HAP-1 (cell line): ENCODE results near the gene MYO18B.

Source experiments
- DNase-seq, 2 experiments: peaks; one replicate each; pipeline ENCODE4 v3.0.0-alpha.2; 2016 to 2020; ENCODE audit warnings: low spot score in 2 of 2
- H3K27me3 ChIP-seq: fragments of 250-450 bp; sonication (Bioruptor Pico); 2 replicates; pipeline ENCODE4 v1.5.1; 2020; ENCODE audit warnings: low read depth, mild to moderate bottlenecking, moderate library complexity
- H3K36me3 ChIP-seq: fragments of 250-450 bp; sonication (Bioruptor Pico); replicated peaks from 2 replicates; pipeline ENCODE4 v1.5.1; 2020; ENCODE audit warnings: mild to moderate bottlenecking
- H3K4me1 ChIP-seq: fragments of 250-450 bp; sonication (Bioruptor Pico); 2 replicates; pipeline ENCODE4 v1.5.1; 2020; ENCODE audit warnings: mild to moderate bottlenecking
- H3K4me3 ChIP-seq: fragments of 250-450 bp; sonication (Bioruptor Pico); 2 replicates; pipeline ENCODE4 v1.5.1; 2020; ENCODE audit warnings: mild to moderate bottlenecking, moderate library complexity
- H3K9me3 ChIP-seq: fragments of 250-450 bp; sonication (Bioruptor Pico); 2 replicates; pipeline ENCODE4 v1.5.1; 2020; ENCODE audit warnings: mild to moderate bottlenecking, moderate library complexity
- in situ Hi-C: fragments of 300-500 bp; cut with MboI; formaldehyde crosslinking; loops from 3 replicates; pipeline ENCODE4 v1.14.3; 2020; ENCODE audit warnings: low sequenced_read_pairs, inconsistent platforms, mixed read lengths

The MYO18B gene

DNA sequence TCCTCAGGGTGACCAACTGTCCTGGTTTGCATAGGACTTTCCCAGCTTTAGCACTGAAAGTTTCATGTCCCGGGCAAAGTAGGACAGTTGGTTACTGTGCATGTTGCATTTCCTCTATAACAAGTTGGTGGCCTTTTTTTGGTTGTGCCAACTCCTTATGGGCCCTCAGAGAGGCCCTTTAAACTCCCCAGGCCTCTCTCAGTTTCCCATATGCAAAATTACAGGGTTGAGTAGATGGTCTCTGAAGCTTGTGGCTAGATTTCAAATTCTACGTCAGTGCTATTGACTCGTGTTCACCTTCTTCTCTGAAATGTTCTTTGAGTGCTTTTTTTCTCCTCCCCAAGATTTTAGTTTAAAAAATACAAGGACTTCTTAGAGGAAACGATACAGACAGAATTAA lies 92.5 kb downstream of the MYO18B start:
- DNase-seq, result no peak
- in situ Hi-C loops, result no loop called here
- H3K4me1 ChIP-seq, result no peaks in the 10 kb centered on the region
- H3K36me3 ChIP-seq, result no peaks in the 10 kb centered on the region
- no peaks in the 10 kb centered on the region for H3K27me3 ChIP-seq
- H3K9me3 ChIP-seq, result no peaks in the 10 kb centered on the region
- no peak overlapping the region for H3K4me3 ChIP-seq

DNA sequence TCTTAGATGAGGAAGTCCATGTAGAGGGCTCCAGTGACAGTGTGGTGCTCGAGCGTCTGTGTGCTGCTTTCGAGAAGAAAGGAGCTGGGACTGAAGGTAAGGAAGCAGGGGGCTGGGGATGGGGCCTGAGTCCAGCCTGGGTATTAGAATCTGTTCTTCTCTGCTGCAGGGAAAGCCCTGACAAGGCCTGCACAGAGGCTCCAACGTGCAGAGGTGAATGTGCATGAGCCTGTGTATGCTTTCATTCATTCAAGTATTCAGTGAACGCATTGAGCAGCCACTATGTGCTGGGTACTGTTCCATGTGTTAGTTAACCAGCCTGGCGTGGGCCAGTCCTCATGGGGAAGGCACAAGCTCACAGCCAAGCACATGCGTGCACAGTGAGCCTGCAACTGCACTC lies 93.4 kb downstream of the MYO18B start:
- in situ Hi-C loops, result no loop called here
- Histone ChIP-seq H3K4me3 (no peak overlapping the region), H3K36me3 (no peaks in the 10 kb centered on the region), H3K4me1 (no peaks in the 10 kb centered on the region), H3K9me3 (no peaks in the 10 kb centered on the region), H3K27me3 (no peaks in the 10 kb centered on the region)
- no peak for DNase-seq

GRCh38 chr22:25837288-25837900 lies 95.4 kb downstream of the MYO18B start:
- H3K36me3 ChIP-seq, result no peaks in the 10 kb centered on the region
- in situ Hi-C loops, result no loop called here
- no peak for DNase-seq

DNA sequence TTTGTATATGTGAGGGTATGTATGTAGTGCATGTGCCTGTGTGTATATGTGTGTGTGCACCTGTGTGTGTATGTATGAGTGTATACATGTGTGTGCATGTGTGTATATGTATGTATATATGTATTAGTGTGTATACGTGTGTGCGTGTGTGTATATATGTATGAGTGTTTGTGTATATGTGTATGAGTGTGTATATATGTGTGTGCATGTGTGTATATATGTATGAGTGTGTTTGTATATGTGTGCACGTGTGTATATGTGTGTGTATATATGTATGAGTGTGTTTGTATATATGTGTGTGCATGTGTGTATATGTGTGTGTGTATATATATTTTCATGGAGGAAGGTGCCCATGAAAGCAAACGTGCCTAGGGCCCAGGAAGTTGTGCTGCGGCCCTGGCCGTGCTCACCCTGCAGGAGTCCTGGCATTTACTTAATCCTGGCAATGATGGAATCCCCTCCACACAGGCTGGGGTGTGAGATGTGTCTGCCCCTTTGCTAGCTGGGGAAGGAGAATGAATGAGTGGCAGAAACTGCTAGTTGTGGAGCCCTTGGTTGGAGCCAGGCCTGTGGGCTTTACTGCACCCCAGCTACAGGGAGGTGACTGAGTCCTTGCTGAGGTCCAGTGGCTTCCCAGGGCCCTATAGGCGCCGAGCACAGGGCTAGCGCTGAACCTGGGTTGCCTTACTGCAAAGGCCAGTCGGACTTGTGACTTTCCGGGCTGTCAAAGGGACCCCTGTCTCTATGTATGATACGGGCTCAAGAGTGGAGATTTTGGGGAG lies 97.2 kb downstream of the MYO18B start:
- DNase-seq, result no peak
- H3K9me3 ChIP-seq, result no peaks in the 10 kb centered on the region
- no peak overlapping the region for H3K4me3 ChIP-seq
- H3K4me1 ChIP-seq, result no peaks in the 10 kb centered on the region
- 0 out of 2 replicates have a peak, but pooled peaks cover 2% of the 10 kb centered on the region for H3K27me3 ChIP-seq
- no peaks in the 10 kb centered on the region for H3K36me3 ChIP-seq
- in situ Hi-C loops, result no loop called here

More at GRCh38 chr22:25837288-25837900, 95.4 kb downstream of the MYO18B start:
- Histone ChIP-seq H3K4me1 (no peaks in the 10 kb centered on the region), H3K27me3 (no peaks in the 10 kb centered on the region), H3K4me3 (no peak overlapping the region), H3K9me3 (no peaks in the 10 kb centered on the region)

GRCh38 chr22:25839755-25840154 lies 97.8 kb downstream of the MYO18B start:
- H3K4me3 ChIP-seq, result no peak overlapping the region
- H3K36me3 ChIP-seq, result no peaks in the 10 kb centered on the region
- H3K27me3 ChIP-seq, result 0 out of 2 replicates have a peak, but pooled peaks cover 2% of the 10 kb centered on the region
- H3K9me3 ChIP-seq, result no peaks in the 10 kb centered on the region
- in situ Hi-C loops, result no loop called here
- no peaks in the 10 kb centered on the region for H3K4me1 ChIP-seq
- no peak for DNase-seq

- in situ Hi-C loops, result no loop called here
- no peaks in the 10 kb centered on the region for H3K36me3 ChIP-seq
- H3K4me1 ChIP-seq, result no peaks in the 10 kb centered on the region
Measured at GRCh38 chr22:25840167-25840566, 98.2 kb downstream of the MYO18B start.

GRCh38 chr22:25840891-25841290 lies 98.9 kb downstream of the MYO18B start:
- DNase-seq, result no peak
- Histone ChIP-seq H3K27me3 (0 out of 2 replicates have a peak, but pooled peaks cover 2% of the 10 kb centered on the region), H3K36me3 (no peaks in the 10 kb centered on the region), H3K4me3 (no peak overlapping the region), H3K9me3 (no peaks in the 10 kb centered on the region), H3K4me1 (no peaks in the 10 kb centered on the region)
- in situ Hi-C loops, result no loop called here

More at GRCh38 chr22:25840167-25840566, 98.2 kb downstream of the MYO18B start:
- H3K27me3 ChIP-seq, result 0 out of 2 replicates have a peak, but pooled peaks cover 2% of the 10 kb centered on the region
- no peak for DNase-seq
- H3K9me3 ChIP-seq, result no peaks in the 10 kb centered on the region
- H3K4me3 ChIP-seq, result no peak overlapping the region

- Histone ChIP-seq H3K27me3 (0 out of 2 replicates have a peak, but pooled peaks cover 2% of the 10 kb centered on the region), H3K36me3 (no peaks in the 10 kb centered on the region), H3K9me3 (no peaks in the 10 kb centered on the region), H3K4me3 (no peak overlapping the region), H3K4me1 (no peaks in the 10 kb centered on the region)
- no peak for DNase-seq
- in situ Hi-C loops, result no loop called here
Measured at GRCh38 chr22:25841775-25842174, 99.8 kb downstream of the MYO18B start.

DNA sequence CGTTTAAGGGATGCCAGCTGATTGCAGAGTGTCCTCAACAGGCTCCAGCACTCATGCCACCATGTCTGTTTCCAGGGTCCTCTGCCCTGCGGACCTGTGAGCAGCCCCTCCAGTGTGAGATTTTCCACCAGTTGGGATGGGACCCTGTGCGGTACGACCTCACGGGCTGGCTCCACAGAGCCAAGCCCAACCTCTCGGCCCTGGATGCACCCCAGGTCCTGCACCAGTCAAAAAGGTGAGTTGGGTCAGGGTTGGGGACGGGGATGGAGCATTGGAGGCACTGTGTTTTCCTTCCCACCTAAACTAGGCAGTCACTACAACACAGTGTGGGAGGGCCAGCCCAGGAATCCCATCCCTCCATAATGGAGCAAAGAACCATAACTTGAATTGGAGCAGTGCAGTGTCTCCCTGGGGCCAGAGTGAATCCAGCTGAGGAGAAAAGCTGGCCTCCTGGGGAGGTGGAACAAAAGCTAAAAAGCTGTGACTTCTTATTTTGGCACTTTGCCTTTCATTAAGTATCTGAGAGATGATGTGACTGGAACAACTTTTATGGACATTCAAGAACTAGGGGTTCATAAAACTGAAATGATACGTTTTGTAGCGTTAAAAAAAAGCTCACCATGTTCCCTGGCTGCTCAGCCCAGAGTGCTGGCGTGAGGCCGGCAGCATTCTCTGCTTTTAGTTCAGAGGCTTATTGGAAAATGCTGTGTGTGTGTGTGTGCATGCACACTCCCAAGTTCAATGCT lies 101.8 kb downstream of the MYO18B start:
- Histone ChIP-seq H3K27me3 (0 out of 2 replicates have a peak, but pooled peaks cover 2% of the 10 kb centered on the region), H3K9me3 (no peaks in the 10 kb centered on the region), H3K4me3 (no peak overlapping the region), H3K36me3 (no peaks in the 10 kb centered on the region), H3K4me1 (no peaks in the 10 kb centered on the region)
- in situ Hi-C loops, result no loop called here
- DNase-seq, result no peak

DNA sequence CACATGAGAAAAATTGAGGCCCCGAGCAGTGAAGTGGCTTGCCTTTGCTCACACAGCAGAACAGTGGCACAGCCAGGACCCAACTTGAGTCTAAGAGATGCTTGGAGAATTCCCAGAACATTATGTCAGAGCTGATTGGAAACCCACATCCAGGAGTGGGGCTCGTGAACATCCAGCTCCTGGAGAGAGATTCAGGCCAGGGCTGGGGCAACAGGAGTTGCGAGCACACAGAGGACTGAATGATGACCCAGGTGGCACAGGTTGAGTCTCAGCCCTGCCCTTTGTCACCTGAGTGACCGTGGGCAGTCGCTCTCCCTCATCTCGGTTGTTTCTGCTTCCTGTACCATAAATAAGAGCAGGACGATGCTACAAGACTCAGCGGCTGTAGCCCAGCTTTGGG lies 102.6 kb downstream of the MYO18B start:
- Histone ChIP-seq H3K4me3 (no peak overlapping the region), H3K4me1 (no peaks in the 10 kb centered on the region), H3K27me3 (0 out of 2 replicates have a peak, but pooled peaks cover 2% of the 10 kb centered on the region), H3K9me3 (no peaks in the 10 kb centered on the region), H3K36me3 (no peaks in the 10 kb centered on the region)
- no peak for DNase-seq
- in situ Hi-C loops, result no loop called here

- DNase-seq, result no peak
- no peaks in the 10 kb centered on the region for H3K4me1 ChIP-seq
- H3K4me3 ChIP-seq, result no peak overlapping the region
- no peaks in the 10 kb centered on the region for H3K36me3 ChIP-seq
- H3K9me3 ChIP-seq, result no peaks in the 10 kb centered on the region
- 0 out of 2 replicates have a peak, but pooled peaks cover 2% of the 10 kb centered on the region for H3K27me3 ChIP-seq
- in situ Hi-C loops, result no loop called here
Measured at GRCh38 chr22:25845985-25846745, 104.2 kb downstream of the MYO18B start.

- in situ Hi-C loops, result no loop called here
- Histone ChIP-seq H3K36me3 (no peaks in the 10 kb centered on the region), H3K4me3 (no peak overlapping the region), H3K9me3 (no peaks in the 10 kb centered on the region), H3K4me1 (no peaks in the 10 kb centered on the region), H3K27me3 (0 out of 2 replicates have a peak, but pooled peaks cover 2% of the 10 kb centered on the region)
- DNase-seq, result no peak
Measured at GRCh38 chr22:25847451-25847850, 105.5 kb downstream of the MYO18B start.

- Histone ChIP-seq H3K4me3 (no peak overlapping the region), H3K36me3 (no peaks in the 10 kb centered on the region), H3K9me3 (no peaks in the 10 kb centered on the region), H3K4me1 (no peaks in the 10 kb centered on the region), H3K27me3 (no peaks in the 10 kb centered on the region)
- DNase-seq, result no peak
- in situ Hi-C loops, result no loop called here
Measured at GRCh38 chr22:25848954-25849353, 107.0 kb downstream of the MYO18B start.
